ENCODE data around the gene BABAM2. TPM values are rescaled to one million over a fixed set of nuclear protein-coding genes. Genes with fewer than 3 reads are reported as not detected.

BABAM2 gene
- total RNA-seq, 4 donors from 2014 or later = 57.2 to 72.2 (median 67.5) TPM

DNA sequence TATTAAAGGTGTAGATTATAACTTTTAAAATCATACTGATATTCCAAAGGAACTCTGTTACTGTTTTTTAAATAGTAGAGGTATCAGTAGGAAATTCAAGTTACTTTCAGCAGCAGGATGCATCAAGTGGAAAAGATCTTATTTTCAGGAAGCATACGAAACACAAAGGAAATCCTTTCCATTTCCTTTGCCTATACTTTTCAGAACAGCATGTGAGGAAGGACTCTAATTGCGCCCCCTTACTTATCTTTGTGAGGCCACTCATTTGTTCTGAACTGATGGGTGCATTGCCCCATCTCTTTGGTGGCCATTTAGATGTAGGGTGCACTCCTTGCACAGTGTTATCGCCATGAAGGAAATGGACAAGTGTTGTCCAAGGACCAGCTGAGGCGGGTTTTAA, 145.3 kb downstream of the BABAM2 start:
- Histone ChIP-seq H3K4me1 (peaks cover 10 to 34% of the 10 kb centered on the region in 2 donors), H3K36me3 (no peaks in the 10 kb centered on the region), H3K4me3 (no peak overlapping the region), H3K27me3 (no peaks in the 10 kb centered on the region), H3K9me3 (no peaks in the 10 kb centered on the region), H3K27ac (peak overlapping the region in 3 of 4 donors; percentile 8 to 16 (median 9))
- in situ Hi-C loops (cut with MboI; ENCODE audit: low sequenced_read_pairs in 4 of 4) = no loop called here
- peak in 1 of 2 donors; percentile 12 for ATAC-seq
- DNase-seq = no peak
- TF ChIP-seq POLR2A (IDR thresholded peaks at IDR 0.05) = no peak
- TF ChIP-seq, protein P1, sequence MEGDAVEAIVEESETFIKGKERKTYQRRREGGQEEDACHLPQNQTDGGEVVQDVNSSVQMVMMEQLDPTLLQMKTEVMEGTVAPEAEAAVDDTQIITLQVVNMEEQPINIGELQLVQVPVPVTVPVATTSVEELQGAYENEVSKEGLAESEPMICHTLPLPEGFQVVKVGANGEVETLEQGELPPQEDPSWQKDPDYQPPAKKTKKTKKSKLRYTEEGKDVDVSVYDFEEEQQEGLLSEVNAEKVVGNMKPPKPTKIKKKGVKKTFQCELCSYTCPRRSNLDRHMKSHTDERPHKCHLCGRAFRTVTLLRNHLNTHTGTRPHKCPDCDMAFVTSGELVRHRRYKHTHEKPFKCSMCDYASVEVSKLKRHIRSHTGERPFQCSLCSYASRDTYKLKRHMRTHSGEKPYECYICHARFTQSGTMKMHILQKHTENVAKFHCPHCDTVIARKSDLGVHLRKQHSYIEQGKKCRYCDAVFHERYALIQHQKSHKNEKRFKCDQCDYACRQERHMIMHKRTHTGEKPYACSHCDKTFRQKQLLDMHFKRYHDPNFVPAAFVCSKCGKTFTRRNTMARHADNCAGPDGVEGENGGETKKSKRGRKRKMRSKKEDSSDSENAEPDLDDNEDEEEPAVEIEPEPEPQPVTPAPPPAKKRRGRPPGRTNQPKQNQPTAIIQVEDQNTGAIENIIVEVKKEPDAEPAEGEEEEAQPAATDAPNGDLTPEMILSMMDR (IDR thresholded peaks at IDR 0.05 in 4 of 5, conservative IDR thresholded peaks at IDR 0.05 in 1 of 5) = no peak
- intact Hi-C loops (cut with DNase I; ENCODE audit: low total_unique reads) = no loop called here

DNA sequence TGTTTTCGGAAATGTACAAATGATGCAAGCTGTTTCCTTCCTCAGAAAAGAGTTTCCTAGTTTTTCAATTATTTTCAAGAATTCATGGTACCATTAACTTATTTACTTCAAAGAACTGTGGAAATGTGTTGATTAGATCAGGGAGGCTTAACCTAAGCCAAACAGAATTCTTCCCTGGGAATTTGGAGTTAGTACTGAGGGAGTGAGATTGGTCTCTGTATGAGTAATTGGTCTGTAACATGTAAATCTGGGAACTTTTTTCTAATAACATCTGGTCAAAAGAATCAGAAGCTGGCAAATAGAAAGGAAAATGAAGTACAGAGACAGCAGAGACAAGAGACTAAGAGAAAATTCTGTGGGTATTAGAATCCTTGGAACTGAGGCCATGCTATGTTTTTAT, 145.8 kb downstream of the BABAM2 start:
- no peak for ATAC-seq
- Histone ChIP-seq H3K4me1 (peaks cover 6 to 29% of the 10 kb centered on the region in 2 donors), H3K36me3 (no peaks in the 10 kb centered on the region), H3K9me3 (no peaks in the 10 kb centered on the region), H3K27ac (peak overlapping the region in 3 of 4 donors; percentile 6 to 16 (median 8)), H3K27me3 (no peaks in the 10 kb centered on the region), H3K4me3 (no peak overlapping the region)
- TF ChIP-seq, protein P1 (IDR thresholded peaks at IDR 0.05 in 4 of 5, conservative IDR thresholded peaks at IDR 0.05 in 1 of 5) = no peak
- TF ChIP-seq POLR2A (IDR thresholded peaks at IDR 0.05) = no peak
- in situ Hi-C loops (cut with MboI; ENCODE audit: low sequenced_read_pairs in 4 of 4) = no loop called here
- intact Hi-C loops (cut with DNase I; ENCODE audit: low total_unique reads) = no loop called here
- no peak for DNase-seq

GRCh38 chr2:28038722-28039121, 148.2 kb downstream of the BABAM2 start:
- intact Hi-C loops (cut with DNase I; ENCODE audit: low total_unique reads) = no loop called here
- ATAC-seq = peak; percentile 77 to 86

GRCh38 chr2:28045676-28046351, 155.3 kb downstream of the BABAM2 start:
- in situ Hi-C loops (cut with MboI; ENCODE audit: low sequenced_read_pairs in 4 of 4) = no loop called here
- ATAC-seq = no peak
- intact Hi-C loops (cut with DNase I; ENCODE audit: low total_unique reads) = no loop called here

More at GRCh38 chr2:28038722-28039121, 148.2 kb downstream of the BABAM2 start:
- Histone ChIP-seq H3K27me3 (no peaks in the 10 kb centered on the region), H3K4me3 (no peak overlapping the region), H3K27ac (peak overlapping the region; percentile 62 to 68 (median 63)), H3K4me1 (peaks cover 6 to 27% of the 10 kb centered on the region in 2 donors), H3K9me3 (no peaks in the 10 kb centered on the region), H3K36me3 (no peaks in the 10 kb centered on the region)
- TF ChIP-seq, protein P1 (IDR thresholded peaks at IDR 0.05 in 4 of 5, conservative IDR thresholded peaks at IDR 0.05 in 1 of 5) = no peak
- no peak for TF ChIP-seq POLR2A (IDR thresholded peaks at IDR 0.05)
- in situ Hi-C loops (cut with MboI; ENCODE audit: low sequenced_read_pairs in 4 of 4) = no loop called here
- no peak for DNase-seq

More at GRCh38 chr2:28045676-28046351, 155.3 kb downstream of the BABAM2 start:
- Histone ChIP-seq H3K27me3 (no peaks in the 10 kb centered on the region), H3K9me3 (no peaks in the 10 kb centered on the region), H3K36me3 (no peaks in the 10 kb centered on the region), H3K4me1 (peaks cover 3 to 18% of the 10 kb centered on the region in 2 donors), H3K4me3 (no peak overlapping the region), H3K27ac (no peak overlapping the region)
- DNase-seq = no peak
- TF ChIP-seq, protein P1 (IDR thresholded peaks at IDR 0.05 in 4 of 5, conservative IDR thresholded peaks at IDR 0.05 in 1 of 5) = no peak
- TF ChIP-seq POLR2A (IDR thresholded peaks at IDR 0.05) = no peak

Data from gastrocnemius medialis (tissue), 4 donors.